ENCODE results near the gene SLC44A4. TPM values are rescaled to one million over a fixed set of nuclear protein-coding genes. Genes with fewer than 3 reads are reported as not detected.

SLC44A4 gene
- polyA plus RNA-seq, 2 of the 4 experiments (the other 2 are of a cell fraction): 0.27 TPM; not detected in 1

- FAIRE-seq: no peak
- TF ChIP-seq NR3C1 (IDR thresholded peaks at IDR 0.05) (no peak), EP300 (IDR thresholded peaks at IDR 0.05) (no peak), NPAS2 (CRISPR knock-in tag; IDR thresholded peaks at IDR 0.05; ENCODE audit: borderline replicate concordance) (no peak), ZFP36 (IDR thresholded peaks at IDR 0.05; ENCODE audit: borderline replicate concordance, partially characterized antibody) (no peak), NFE2L2 (conservative IDR thresholded peaks at IDR 0.05; ENCODE audit: low read length) (no peak), POLR2A (IDR thresholded peaks at IDR 0.05; ENCODE audit: low read length) (no peak), BHLHE40 (IDR thresholded peaks at IDR 0.05; ENCODE audit: low read depth, low read length) (no peak), FOXS1 (CRISPR knock-in tag; IDR thresholded peaks at IDR 0.05) (no peak), JUN (IDR thresholded peaks at IDR 0.05) (no peak), CHD4 (IDR thresholded peaks at IDR 0.05; ENCODE audit: borderline replicate concordance) (no peak), KDM1A (IDR thresholded peaks at IDR 0.05; ENCODE audit: low read depth) (no peak), HOXA7 (CRISPR knock-in tag; IDR thresholded peaks at IDR 0.05) (no peak), TP53 (CRISPR knock-in tag; IDR thresholded peaks at IDR 0.05) (no peak), FOSB (CRISPR knock-in tag; IDR thresholded peaks at IDR 0.05) (no peak), KDM5A (IDR thresholded peaks at IDR 0.05) (no peak)
- TF ChIP-seq, protein P1, sequence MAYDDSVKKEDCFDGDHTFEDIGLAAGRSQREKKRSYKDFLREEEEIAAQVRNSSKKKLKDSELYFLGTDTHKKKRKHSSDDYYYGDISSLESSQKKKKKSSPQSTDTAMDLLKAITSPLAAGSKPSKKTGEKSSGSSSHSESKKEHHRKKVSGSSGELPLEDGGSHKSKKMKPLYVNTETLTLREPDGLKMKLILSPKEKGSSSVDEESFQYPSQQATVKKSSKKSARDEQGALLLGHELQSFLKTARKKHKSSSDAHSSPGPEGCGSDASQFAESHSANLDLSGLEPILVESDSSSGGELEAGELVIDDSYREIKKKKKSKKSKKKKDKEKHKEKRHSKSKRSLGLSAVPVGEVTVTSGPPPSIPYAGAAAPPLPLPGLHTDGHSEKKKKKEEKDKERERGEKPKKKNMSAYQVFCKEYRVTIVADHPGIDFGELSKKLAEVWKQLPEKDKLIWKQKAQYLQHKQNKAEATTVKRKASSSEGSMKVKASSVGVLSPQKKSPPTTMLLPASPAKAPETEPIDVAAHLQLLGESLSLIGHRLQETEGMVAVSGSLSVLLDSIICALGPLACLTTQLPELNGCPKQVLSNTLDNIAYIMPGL (CRISPR knock-in tag; IDR thresholded peaks at IDR 0.05; ENCODE audit: borderline replicate concordance): no peak
- DNase-seq (ENCODE audit: low read depth in 1 of 2, low spot score in 1 of 2): no peak
- 92% methylated on average over 4 of the region's 5 CpGs for WGBS (ENCODE audit: missing lambda C conversion rate)
- Histone ChIP-seq H3K9me3 (no peaks in the 10 kb centered on the region), H3K4me1 (peaks cover 24% of the 10 kb centered on the region), H3K4me2 (peak overlapping the region; percentile 91; the same call in 2 of the 3 replicates), H3K27ac (no peak overlapping the region), H3K4me3 (no peak overlapping the region)
- no peak for ATAC-seq
- ChIA-PET POLR2A (interaction anchor here (2.1 kb wide), 1 partner anchor 46 kb away, joined by 14 read pairs; the partner anchor contains the start of gene CFB), CTCF (no interaction called here)
Measured at GRCh38 chr6:31899215-31899614, 20.4 kb upstream of the SLC44A4 start.

- peak; percentile 62 to 68; a peak in 5 of 6 replicates for ATAC-seq
- TF ChIP-seq HEYL (CRISPR knock-in tag; IDR thresholded peaks at IDR 0.05) (no peak), PHF8 (IDR thresholded peaks at IDR 0.05; ENCODE audit: borderline replicate concordance, low read depth) (no peak), POLR2A (IDR thresholded peaks at IDR 0.05; ENCODE audit: low read length) (no peak), EHF (CRISPR knock-in tag; IDR thresholded peaks at IDR 0.05) (no peak)
- TF ChIP-seq, protein P2, sequence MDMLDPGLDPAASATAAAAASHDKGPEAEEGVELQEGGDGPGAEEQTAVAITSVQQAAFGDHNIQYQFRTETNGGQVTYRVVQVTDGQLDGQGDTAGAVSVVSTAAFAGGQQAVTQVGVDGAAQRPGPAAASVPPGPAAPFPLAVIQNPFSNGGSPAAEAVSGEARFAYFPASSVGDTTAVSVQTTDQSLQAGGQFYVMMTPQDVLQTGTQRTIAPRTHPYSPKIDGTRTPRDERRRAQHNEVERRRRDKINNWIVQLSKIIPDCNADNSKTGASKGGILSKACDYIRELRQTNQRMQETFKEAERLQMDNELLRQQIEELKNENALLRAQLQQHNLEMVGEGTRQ (IDR thresholded peaks at IDR 0.05): no peak
- ChIA-PET CTCF (interaction anchor here (0.6 to 1.9 kb wide), 4 partner anchors 15 to 103 kb away, joined by 3 to 14 read pairs (median 5); no protein-coding TSS in a partner anchor), POLR2A (interaction anchor here (0.6 to 2.1 kb wide), 12 partner anchors 36 to 1347 kb away, joined by 3 to 14 read pairs (median 4); partner anchors contain the start of genes C6orf47, CFB, HSPA1A and HSPA1B)
- FAIRE-seq: no peak
- Histone ChIP-seq H3K4me1 (peaks cover 24% of the 10 kb centered on the region), H3K4me2 (peak overlapping the region; percentile 91), H3K27ac (peak overlapping the region; percentile 89 to 96), H3K4me3 (peak overlapping the region; percentile 97), H3K9me3 (no peaks in the 10 kb centered on the region)
- peak; percentile 26 to 52 for DNase-seq (ENCODE audit: low read depth in 1 of 2, low spot score in 1 of 2)
- WGBS (ENCODE audit: missing lambda C conversion rate): 17% methylated on average over 7 of the region's 8 CpGs
Measured at GRCh38 chr6:31898383-31899011, 19.7 kb upstream of the SLC44A4 start.
